ENCODE measurements around the gene ORAI1.
"Not testable (repeated sequence)": the region's sequence is repeated elsewhere in the genome, so short reads cannot be mapped to it uniquely, and the experiment has no call there.

The ORAI1 gene

DNA sequence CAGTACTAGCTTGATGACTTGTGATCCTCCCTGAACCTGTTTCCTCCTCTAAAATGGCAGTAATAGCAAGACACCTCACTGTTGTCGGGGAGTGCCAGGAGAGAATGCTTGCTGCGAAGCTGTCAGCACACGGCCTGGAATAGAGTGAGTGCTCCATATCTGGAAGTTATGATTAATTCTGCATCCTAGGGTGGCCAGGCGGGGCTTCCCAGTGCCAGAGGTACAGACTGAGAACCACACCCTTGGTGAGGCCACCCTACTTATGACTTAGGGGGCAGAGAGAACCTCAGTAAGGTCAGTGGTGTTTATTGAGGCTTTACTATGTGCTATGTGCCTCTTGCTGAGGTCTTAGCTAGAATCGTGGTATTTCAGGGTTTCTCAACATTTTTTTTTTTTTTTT, 23.0 kb downstream of the ORAI1 start:
- no peak for DNase-seq (ENCODE audit: low read depth, low spot score)

DNA sequence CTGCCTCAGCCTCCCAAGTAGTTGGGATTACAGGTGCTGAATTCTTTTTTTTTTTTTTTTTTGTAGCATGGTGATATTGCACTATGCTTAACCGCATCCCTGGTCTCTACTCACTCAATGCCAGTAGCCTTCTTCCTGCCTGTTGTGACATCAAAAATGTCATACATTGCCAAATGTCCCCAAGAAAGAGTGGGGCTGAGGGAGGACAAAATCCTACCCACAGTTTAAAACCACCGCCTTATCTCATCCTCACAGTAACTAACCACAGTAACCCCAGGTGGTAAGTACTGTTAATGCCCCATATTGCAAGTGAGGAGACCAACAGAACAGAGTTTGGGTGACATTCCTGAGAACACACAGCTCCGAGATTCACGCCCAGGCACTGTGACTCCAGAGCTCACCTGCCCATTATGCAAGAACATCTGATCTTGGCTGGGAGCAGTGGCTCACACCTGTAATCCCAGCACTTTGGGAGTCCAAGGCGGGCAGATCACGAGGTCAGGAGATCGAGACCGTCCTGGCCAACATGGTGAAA, 23.6 kb downstream of the ORAI1 start:
- DNase-seq (ENCODE audit: low read depth, low spot score): no peak

DNA sequence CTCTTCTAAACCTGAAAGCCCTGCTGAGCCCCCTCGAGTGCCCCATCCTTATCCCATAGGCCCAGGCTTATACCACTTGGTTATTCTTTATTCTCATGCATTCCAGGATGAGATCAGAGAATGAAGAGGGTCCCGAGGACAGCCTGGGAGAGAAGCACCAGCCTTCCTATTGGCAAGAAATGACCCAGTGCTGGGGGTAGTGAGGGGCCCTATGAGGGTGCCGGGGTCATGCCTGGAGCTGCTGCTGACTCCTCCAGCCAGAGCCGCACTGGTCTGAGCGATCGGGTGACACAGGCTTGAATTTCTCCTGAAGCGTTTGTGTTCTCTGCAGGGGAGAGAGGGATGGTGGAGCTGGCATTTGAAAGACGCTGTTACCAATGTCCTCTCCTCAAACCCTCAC, 25.0 kb downstream of the ORAI1 start:
- DNase-seq (ENCODE audit: low read depth, low spot score): no peak

DNA sequence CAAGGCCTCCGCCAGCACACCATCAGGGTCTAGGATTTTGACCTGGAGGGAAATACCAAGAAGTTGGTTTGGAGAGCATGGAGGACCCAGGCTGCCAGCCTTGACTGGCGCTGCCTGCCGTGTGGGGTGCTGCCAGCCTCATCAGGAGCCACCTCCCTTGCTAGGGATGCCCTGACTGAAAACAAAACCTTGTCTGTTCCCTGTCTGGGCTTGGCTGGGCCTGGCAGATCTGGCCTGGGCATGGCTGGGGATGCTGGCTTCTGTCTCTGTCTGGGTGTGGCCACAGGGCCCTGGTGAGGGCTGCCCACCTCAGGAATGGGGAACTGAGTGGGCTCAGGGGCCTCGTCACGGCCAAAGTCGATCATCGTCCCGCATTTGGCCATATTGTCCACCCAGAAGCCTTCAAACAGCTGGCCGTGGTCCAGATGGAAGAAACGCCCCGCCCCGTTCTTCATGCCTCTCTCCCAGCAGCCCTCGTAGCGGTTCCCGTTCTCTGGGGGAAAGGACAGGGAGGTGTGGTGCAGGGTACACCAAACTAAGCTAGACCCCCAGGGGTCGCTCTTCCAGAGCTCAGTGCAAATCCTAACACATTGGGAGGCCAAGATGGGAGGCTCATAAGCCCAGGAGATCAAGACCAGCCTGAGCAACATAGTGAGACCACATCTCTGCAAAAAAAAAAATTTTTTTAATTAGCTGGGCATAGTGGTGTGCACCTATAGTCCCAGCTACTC, 26.6 kb downstream of the ORAI1 start:
- no peak for DNase-seq (ENCODE audit: low read depth, low spot score)

DNA sequence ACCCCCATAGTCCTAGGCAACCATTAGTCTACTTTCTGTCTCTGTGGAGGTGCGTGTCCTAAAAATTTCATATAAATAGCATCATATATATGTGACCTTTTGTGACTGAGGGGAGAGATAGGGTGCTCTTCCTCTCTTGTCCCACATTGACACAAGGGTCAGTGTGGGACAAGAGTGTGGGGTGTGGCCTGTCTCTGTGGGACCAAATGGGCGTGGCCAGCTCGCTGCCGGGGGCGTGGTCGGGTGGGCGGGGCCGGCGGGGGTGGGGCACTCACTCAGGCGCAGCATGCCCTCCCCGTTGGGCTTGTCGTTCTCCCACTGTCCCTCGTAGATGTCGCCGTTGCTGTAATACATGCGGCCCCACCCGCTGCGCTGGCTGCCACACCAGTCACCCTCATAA, 27.7 kb downstream of the ORAI1 start:
- no peak for DNase-seq (ENCODE audit: low read depth, low spot score)

DNA sequence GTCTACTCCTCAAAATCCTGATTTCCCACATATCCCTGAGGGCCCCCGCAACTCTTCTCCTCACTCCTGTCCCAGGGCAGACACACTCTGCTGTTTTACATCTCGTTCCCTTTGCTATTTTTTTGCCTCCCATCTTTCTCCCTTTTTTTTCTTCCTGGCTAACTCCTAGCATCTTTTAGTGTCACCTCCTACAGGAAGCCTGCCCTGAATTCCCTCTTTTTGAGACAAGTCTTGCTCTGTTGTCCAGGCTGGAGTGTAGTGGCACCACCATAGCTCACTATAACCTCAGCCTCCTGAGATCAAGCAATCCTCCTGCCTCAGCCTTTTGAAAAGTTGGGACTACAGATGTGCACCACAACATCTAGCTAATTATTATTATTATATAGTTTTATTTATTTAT, 29.8 kb downstream of the ORAI1 start:
- no peak for DNase-seq (ENCODE audit: low read depth, low spot score)

DNA sequence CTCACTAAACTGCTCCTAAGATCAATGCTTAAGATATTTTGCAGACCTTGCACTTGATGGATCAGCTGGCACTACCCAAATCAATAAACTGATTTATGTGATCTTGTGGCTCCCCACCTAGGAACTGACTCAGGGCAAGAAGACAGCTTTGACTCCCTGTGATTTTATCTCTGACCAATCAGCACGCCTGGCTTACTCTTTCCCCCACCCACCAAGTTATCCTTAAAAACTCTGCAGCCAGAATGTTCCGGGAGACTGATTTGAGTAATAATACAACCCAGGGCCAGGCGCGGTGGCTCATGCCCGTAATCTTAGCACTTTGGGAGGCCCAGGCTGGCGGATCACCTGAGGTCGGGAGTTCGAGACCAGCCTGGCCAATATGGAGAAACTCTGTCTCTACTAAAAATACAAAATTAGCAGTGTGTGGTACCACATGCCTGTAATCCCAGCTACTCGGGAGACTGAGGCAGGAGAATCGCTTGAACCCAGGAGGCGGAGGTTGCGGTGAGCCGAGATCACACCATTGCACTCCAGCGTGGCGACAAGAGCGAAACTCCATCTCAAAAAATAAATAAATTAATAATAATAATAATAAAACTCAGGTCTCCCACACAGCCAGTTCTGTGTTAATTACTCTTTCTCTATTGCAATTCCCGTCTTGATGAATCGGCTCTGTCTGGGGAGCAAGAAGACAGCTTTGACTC, 31.1 kb downstream of the ORAI1 start:
- DNase-seq (ENCODE audit: low read depth, low spot score): no peak

DNA sequence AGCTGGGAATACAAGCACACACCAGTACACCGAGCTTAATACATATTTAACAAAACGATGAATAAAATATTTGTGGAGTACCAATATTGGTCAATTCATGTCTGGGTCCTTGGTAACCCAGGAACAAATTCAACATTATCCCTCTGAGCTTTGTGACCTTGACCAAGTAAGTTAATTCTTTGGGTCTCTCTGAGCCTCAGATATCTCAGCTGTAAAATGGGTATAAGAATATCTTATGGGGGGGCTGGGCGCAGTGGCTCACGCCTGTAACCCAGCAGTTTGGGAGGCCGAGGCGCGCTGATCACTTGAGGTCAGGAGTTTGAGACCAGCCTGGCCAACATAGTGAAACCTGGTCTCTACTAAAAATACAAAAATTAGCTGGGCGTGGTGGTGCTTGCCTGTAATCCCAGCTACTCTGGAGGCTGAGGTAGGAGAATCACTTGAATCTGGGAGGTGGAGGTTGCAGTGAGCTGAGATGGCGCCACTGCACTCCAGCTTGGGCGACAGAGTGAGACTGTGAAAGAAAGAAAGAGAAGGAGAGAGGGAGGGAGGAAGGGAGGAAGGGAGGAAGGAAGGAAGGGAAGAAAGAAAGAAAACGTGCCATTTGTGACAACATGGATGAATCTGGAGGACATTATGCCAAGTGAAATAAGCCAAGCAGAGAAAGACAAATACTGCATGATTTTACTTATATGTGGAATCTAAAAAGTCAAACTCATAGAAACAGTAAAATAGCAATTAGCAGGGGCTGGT, 35.2 kb downstream of the ORAI1 start:
- DNase-seq (ENCODE audit: low read depth, low spot score): not testable (repeated sequence)

DNA sequence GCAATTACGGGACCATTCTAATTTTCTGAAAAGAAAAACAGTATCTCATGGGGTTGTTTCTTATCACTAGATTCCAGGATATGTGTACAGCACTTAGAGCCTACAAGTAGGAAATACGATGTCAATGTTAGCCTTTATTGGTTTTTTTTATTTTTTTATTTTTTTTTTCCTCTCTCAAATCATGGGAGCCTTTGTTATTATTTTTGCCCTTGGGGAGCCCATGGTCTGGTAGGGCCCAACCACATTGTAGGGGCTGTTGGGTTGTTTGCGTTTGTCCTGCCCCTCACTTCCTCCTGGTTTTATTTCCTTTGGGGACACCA, 37.2 kb downstream of the ORAI1 start:
- no peak for DNase-seq (ENCODE audit: low read depth, low spot score)

DNA sequence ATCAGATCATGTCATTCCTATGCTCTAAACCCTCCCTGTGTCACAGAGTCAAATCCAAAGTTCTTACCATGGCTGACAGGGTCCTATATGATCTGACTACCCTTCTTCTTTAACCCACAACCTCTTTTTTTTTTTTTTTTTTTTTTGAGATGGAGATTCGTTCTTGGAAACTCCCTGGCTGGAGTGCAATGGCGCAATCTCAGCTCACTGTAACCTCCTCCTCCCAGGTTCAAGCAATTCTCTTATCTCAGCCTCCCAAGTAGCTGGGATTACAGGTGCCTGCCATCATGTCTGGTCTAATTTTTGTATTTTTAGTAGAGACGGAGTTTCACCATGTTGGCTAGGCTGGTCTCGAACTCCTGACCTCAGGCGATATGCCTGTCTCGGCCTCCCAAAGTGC, 40.5 kb downstream of the ORAI1 start:
- DNase-seq (ENCODE audit: low read depth, low spot score): not testable (repeated sequence)

DNA sequence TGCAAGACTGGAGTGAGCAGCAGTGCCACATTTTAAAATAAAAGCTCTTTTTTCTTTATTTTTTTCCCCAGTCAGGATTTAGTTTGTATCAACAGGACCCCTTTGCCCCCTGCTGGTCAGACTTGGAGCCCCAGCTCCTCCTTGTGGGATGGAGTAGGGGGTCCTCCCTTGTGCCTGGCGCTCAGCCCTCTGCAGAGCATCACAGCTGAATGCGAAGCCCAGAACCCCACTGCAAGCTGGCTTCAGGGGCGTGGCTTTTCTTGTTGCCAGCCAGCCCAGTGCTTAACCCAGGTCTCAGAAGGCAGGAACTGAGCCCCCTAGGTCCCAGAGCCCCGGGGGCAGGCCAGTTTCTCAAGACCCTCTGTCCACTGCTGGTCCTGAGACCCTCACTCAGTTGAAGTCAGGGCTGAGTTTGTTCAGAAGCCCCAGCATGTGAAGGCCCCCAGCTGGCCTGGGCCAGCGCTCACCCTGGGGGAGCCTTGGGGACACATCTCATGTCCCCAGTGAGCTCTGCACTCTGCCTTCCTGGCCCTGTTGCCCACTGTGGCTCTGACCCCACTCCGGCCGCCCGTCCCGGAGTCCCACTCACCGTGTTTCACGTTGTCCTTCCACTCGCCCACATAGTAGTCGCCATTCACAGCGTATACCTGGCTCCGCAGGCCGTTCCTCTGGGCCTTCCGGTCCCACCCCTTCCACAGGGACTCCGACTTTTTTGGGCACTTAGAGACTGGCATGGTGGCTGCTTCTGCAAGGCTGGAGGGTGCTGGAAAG, 42.6 kb downstream of the ORAI1 start:
- no peak for DNase-seq (ENCODE audit: low read depth, low spot score)

DNA sequence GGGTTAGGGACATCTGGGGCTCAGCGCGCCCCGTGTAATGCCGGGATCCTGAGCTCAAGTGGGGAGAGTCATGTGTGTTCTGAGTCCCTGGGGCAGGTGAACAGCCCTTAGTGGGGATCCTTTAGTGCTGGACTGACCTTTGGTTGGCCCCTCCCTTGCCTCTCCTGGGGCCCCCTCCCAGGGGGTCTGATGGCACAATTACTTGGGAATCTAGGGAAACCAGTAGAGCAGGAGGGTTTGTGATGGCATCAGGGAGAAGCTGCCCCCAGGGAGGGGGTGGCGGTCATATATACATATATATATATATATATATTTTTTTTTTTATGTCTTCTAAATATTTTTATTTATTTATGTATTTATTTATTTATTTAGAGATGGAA, 43.2 kb downstream of the ORAI1 start, which contains the start of gene MORN3:
TSS of gene MORN3 (minus strand) at position 134 of the 380 bp plus-strand sequence. CDS start 171 bp downstream, outside the sequence.
- no peak for DNase-seq (ENCODE audit: low read depth, low spot score)

DNA sequence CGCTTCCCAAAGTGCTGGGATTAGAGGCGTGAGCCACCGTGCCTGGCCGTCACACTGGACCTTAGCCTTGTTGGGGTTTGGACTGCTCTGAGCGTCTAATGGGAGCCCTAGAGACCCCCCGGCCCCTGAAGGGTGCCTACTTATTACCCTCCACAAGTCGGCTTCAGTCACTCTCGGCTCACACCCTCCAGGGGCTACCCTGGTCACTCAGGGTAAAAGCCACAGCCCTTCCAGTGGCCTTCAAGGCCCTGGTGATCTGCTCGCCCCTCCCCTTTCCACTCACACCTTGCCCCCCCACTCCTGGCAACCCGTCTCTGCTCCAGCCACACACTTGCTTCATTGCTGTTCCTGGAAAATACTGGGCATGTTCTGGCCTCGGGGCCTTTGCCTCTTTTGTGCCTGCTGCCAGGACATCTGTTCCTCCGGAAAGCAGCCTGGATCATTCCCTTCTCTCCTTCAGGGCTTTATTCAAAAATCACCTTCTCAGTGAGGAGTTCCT, 46.7 kb downstream of the ORAI1 start:
- no peak for DNase-seq (ENCODE audit: low read depth, low spot score)

DNA sequence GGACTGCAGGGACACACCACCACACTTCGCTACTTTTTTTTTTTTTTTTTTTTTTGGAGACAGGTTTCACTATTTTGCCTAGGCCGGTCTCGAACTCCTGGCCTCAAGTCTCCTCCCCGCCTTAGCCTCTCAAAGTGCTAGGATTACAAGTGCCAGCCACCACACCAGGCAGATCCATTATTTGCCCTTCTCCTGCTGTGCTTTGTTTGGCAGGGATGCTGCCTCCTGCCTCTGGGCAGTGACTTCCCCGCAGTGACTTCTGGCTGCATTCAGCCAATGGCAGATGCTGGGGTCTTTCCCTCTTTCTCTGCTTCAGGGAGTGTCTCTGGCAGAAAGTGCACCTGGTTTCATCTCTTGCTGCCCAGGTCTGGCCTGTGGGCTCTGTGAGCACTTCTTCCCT, 49.9 kb downstream of the ORAI1 start:
- DNase-seq (ENCODE audit: low read depth, low spot score): no peak

DNA sequence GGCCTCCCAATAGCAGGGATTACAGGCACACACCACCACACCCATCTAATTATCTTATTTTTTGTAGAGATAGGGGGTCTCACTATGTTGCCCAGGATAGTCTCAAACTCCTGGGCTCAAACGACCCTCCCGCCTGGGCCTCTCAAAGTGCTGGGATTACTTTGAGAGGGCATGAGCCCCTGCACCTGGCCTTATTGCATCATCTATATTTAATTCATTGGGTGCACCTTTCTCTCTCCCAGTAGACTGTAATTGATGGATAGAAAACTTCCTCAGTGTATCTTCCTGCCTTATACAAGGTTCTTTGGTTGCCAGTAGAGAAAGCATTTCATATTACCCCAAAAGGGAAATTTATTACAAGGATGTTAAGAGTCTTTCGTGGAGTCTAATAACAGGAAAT, 52.0 kb downstream of the ORAI1 start:
- no peak for DNase-seq (ENCODE audit: low read depth, low spot score)

DNA sequence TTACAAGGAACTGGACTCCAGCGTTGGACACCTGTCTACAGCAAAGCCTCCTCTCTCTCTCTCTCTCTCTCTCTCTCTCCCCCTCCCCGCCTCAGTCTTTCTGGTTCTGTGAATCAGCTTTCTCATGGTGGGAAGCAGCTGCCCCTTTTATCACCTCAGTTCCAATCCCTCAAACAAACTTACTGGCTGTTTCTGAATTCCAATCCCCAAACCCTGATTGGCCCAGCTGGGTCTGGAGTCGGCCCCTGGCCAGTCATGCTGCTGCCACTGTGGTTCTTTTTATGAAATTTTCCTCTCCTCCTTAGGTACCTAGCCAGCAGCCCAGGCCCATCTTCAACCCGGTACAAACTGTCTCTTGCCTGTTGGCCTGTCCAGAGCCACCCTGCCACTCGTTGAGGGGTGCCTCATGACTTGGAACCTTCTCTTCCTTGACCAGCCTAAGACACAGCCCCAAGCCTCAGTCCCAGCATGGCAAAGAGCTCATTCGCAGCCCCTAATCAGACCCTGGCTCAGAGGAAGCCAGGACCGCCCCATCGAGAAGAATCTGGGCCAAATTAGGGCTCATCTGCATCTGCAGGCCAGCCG, 52.5 kb downstream of the ORAI1 start:
- no peak for DNase-seq (ENCODE audit: low read depth, low spot score)

DNA sequence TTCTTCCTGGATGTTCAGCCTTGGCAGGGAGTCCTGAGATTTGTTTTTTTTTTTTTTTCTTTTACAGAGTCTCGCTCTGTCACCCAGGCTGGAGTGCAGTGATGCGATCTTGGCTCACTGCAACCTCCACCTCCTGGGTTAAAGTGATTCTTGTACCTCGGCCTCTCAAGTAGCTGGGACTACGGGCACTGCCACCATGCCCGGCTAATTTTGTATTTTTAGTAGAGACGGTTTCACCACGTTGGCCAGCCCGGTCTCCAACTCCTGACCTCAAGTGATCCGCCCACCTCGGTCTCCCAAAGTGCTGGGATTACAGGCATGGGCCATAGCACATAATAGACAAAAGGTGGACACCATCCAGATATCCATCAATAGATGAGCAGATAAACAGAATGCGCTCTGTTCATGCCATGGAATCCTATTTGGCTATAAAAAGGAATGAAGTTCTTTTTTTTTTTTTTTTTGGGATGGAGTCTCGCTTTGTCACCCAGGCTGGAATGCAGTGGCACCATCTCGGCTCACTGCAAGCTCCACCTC, 53.4 kb downstream of the ORAI1 start:
- not testable (repeated sequence) for DNase-seq (ENCODE audit: low read depth, low spot score)

DNA sequence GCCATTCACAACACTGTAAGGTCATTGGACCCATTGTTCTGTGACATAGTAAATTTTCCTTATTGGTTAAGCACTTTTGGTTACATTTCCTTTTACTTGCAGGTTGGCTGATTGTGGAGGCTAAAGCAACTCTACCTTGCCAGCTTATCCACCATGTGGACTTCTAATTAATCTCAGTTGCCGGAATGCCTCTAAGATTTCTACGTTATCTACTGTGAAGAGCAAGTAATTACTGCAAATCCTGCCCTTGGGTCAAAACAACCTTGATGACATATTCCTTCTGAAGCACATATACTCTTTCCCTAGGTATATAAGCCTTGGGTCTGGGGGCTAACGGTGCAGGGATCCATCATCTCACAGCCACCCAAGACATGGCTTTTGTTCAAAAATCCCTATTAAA, 62.6 kb downstream of the ORAI1 start:
- DNase-seq (ENCODE audit: low read depth, low spot score): no peak

DNA sequence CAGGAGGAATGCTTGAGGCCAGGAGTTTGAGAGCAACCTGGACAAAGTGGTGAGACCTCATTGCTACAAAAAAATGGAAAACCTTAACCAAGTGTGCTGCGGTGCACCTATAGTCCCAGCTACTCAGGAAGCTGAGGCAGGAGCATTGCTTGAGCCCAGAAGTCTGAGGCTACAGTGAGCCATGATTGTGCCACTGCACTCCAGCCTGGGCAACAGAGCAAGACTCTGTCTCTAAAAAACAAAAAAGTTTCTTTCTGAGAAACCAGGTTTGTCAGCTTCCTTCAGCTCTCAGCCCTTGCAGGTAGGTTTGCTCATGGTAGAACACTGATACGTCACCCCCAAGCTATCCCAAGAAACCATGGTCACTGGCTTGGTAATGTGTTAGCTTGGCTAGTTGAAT, 63.1 kb downstream of the ORAI1 start:
- DNase-seq (ENCODE audit: low read depth, low spot score): no peak

Data from smooth muscle cell of the brain vasculature (primary cell).